GM21526 (cell line): ENCODE data around the gene MYO5A.
A peak's percentile ranks its signal among the peaks of the same experiment; 100 is the strongest.

Experiments used
- ATAC-seq: cut with Tn5 transposase; IDR thresholded peaks from one replicate; pipeline ENCODE4 v1.9.1; 2021; ENCODE audit warnings: moderate library complexity; ENCODE audit not compliant: unreplicated experiment, low FRiP score

MYO5A gene

DNA sequence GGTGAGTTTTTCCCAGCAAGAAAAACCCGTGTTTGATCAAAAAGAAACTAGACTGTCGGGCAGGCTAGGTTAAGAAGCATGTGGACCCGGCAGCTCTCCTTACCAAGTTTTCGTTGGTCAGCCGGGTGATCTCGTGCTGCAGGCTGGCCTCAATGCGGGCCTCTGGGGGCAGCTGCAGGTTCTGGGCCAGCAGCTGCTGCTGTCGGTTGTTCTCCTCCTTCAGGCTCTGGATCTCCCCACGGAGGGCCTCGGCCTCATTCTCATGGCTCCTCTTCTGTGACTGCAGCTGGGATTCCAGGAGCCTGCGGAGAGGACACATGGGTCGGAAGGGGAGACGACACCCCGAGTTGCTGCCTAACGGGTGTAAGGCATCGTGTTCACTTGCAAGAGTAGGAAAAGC is 188.6 kb downstream of the MYO5A start:
- ATAC-seq = no peak

DNA sequence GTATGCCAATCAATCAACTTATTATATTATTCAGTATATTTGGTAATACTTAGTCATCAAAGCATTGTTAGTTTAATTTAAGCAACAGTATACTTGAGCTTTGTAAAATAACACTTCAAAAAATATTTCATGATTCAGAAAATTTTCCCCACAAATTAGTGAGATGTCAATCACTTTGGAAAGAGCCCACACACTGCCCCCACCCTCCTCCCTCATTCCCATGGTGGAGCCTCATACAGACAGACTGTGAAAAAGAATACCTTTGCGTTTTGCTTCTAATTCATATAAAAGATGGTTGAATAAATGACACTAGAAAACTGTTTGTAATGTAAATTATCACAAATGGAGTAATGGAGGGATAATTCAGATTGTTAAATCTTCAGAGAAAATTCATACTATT is 189.8 kb downstream of the MYO5A start:
- no peak for ATAC-seq

DNA sequence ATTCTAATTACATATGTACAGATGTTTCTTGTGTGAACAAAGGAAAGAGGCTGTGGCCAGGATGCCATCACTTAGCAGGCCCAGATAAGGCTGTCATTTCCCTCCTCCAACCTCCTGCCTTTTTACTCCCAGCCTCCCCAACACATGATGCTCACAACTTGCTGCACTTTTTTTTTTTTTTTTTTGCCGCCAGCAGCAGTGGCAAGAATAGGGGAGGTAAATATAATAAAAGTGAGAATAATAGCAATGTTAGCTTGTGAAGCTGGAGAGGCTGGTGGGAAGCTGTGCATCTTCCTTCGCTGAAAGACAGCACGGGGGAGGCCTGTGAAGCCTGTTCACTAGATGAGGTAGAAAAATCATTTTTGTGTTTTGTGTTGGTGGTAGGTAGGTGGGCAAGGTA is 190.6 kb downstream of the MYO5A start:
- no peak for ATAC-seq

DNA sequence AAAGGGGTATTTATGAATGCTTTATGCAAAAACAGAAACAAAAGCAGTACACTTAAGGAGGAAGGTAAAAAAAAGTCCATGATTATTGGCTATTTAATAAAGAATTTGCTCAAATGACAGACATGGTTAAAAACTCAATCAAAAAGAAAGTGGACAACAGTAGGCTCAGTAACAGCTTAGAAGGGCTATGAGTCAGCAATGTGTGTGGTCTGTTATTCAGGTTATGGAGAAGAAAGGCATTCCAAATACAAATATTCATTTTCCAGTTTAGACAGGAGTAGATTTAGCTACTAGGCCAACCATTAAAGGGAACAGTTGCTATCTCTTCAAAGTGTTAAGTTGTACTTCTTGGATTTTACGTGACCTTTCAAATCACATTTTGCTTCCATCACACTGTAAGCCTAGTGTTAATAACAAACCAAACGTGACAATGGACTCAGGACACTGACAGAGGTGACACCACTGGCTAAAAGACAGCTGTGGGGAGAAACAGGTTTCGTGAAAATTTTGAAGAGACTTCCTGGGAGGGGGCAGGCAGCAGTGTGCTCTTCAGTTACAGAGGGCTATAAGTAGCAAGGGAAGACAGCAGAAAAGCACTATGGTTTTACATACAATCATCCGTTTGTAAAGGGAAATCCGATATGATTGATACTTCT is 191.4 kb downstream of the MYO5A start:
- no peak for ATAC-seq

DNA sequence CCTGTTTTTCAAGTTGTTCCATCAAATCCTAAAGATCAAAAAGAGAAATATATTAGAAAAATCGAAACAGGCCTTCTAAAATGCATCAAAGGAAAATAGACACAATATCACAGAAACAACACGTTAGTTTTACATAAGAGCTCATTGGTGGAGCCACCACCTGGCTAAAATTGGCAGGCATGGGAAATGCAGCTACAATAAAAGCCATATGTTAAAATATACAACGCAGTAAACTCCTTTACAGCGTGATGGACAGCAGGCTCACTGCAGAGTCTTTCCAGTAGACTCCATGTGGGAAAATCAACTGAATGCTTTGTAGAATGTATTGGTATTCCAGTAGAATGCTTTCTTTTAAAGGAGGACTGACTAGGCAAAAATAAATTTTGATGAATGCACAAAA is 192.2 kb downstream of the MYO5A start:
- ATAC-seq = no peak

DNA sequence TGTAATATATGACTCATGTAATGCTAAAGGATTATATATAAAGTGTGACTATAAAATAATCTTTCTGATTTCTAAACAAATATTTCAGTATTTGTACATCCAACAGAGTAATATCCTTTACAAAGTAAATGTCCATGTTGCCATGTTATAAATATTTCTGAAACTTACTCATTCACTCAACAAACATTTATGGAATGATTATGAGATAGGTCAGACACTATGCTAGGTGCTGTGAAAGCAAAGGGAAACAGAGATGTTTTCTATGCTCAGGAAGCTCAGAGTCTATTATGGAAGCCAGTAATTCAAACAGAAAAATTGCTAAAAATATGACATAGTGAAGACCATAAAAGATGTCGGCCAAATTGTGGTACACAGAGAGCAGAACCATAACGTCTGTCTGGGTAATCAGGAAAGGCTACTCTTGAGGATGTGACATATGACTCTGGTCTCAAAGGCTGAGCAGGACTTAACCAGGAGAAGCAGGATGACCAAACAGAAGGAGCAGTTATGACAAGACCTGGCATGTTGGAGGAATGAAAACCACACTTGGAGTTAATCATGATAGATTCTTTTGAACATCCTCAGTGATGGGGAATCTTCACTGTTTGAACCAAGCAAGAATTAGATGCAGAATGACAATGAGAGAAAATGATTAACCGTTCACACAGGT is 194.1 kb downstream of the MYO5A start:
- no peak for ATAC-seq

DNA sequence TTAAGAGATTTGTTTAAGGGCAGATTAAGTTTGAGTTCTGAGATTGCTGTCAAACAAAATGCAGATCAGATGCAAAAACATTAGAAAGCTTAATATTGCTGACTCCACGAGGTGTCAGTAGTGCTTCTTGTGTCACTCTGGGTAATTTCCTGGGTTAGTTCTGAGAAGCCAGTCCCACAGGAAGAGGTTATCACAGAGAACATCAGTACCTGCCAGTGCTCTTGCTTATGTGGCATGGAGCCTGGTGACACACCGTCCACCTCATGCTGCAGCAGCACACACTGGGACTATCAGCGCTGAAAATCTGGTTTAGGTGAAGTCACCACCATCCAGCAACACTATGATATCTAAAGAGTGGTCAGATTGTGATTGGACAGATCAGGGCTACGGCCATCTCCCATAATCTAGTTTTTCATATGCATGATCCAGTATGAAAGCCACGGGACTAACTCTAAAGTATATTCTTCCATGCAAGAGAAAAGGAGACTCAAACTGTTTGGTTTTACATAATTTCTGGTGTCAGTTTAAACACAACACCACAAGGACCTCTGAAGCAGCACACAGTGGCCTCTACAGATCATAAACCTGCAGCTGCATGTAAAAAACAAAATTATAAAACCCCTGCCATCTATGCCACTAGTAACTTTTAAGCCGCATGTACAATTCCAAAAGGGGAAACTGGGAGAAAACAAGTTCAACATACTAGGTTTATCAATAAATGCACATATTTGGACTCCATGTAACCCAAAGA is 197.0 kb downstream of the MYO5A start:
- ATAC-seq = peak; percentile 87

DNA sequence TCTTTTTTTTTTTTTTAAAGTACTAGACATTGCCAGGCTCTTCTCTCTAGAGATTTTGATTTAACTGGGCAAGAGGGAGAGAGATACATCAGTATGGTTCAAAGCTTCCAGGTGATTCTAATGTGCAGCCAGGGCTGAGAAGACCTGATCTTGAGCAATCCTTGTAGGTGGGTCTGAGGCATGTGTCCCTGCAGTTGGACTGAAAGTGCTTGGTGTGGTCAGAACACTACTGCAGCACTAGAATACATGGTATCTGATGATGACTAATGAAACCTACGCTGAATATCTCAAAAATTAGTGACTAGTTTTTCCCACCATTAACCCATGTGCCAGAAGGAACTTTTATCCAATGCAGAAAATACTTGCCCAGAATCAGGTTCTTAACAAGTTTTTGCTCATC is 198.7 kb downstream of the MYO5A start:
- ATAC-seq = no peak

DNA sequence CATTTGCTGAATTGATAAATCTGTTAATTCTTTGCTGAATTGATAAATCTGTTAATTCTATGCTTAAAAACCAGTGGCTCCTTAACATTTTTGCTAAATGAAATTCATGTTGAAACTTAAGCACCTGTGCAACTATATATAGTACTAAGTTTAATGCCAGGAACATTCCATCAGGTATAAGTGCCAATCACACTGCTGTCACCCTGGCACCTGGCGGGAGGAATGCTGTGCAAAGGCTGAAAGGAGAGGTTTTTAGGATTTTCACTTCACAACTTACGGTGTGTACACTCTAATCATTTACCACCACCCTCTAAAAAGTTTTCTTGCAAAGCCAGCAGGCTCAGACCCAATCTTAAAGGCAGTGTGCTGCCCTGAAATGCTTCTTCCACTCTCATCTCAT is 199.5 kb downstream of the MYO5A start:
- ATAC-seq = no peak

DNA sequence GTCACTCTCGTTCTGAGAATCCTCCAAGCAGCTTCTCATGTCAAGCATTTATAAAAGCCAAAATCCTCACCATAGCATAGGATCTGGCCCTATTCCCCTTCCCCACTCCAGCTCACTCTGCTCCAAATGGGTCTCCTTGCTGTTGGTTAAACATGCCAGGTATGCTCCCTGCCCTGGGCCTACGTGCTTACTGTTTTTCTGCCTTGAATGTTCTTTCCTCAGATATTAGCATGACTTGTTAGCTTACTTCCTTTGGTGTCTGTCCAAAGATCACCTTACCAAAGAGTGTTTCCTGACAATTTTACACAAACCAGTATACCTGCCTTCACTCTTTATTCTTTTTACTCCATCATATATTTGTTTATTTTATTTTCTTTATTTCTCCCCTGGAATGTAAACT is 200.0 kb downstream of the MYO5A start:
- no peak for ATAC-seq

DNA sequence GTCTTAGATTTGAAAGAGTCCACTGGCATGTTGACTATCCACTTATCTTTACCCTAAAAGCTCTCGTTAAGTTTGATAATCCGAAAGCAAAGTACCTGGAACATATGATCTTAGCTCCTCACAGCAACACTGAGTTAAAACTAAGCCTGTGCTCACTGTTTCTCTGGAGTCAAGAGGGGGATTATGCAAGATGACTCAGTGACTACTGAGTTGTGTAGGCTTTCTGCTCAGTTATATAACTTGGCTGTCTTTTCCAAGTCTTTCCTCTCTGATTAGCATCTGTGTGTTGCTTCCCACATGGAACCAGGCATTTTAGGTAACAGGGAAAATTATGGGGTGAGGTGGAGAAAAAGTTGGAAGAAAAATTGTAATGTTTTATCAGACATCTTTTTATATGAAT is 201.9 kb downstream of the MYO5A start:
- no peak for ATAC-seq

DNA sequence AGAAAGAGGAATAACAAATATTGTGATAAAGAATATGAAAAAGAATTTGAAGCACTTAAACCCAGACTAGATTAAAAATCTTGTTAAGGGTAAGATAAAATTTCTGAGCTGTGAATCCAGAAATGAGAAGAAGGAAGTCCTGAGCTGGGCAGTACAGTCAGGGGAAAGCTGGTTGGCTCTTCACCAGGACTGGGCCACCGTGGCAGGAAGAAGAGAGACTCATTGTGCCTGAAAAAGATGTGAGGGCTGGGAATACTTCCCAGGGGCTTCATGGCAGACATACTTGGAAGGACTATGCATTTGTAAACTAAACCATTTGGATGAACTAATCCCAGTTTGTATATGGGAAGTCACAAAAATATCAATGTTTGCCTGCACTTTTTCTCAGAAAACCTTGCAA is 204.6 kb downstream of the MYO5A start:
- no peak for ATAC-seq

DNA sequence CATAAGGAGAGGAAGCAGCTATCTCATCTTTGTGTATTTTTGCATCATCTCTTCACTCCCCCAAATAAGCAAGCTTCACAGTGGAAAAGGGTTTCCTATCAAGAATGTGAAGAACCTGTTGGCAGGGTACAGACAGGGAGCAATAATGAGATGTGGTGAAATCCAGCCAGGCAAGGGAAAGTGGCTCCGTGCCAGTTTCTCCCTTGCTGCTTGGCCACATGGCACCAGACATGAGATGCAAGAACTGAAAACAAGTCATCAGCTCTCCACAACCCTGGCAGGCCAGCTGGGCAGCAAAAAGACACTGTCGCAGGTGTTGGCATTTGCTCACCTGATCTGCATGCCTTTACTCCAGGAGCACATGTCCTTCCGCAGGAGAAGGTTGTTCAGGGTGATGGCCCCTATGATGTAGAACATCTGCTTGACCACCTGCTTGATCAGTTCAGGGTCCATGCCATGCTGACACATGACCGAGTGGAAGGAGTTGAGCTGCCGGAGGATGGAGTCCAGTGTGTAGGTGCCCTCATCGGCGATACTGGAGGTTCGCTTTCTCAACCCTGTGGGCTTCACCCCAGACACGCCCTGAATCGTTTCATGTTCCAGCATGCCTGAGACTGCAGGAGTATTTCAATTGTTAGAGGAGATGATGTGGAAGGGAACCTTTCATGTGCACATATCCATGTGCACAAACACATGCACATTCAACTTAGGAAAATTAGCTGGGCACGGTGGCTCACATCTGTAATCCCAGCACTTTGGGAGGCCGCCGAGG is 209.8 kb downstream of the MYO5A start:
- ATAC-seq = no peak

DNA sequence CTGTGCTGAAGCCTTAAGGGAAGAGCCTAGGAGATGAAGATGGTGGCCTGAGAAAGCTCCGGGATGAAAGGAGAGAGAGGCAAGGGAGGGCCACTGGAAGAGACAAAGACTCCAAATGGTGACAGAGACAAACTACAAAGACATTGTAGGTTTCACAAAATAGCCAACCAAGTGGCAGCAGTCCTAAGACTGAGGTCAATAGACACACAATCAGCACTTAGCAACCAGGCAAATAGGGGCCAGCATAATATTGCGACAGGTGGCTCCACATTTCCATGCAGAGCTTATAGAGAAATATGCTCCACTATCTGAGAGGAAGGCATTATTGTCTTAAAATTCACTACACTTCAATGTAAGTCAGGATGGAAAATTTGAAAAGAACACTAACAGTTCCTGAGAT is 211.0 kb downstream of the MYO5A start:
- ATAC-seq = no peak

DNA sequence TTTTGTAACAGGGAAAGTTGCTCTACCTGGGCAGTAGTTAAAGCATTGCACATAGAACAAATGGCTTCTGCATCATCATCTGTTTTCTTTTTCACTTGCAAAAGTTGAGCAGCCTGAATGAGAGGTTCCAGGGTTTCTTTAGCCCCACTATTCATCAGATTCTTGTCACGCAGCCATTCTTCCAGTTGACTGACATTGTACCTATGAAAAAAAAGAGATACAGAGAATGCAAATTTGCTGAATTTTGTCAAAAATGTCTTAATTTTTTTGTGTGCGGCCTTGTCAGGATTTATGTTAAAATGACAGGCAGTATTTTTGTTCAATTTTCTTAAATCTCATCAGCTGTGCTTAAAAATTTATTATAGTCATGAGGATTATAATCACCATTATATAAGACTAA is 211.7 kb downstream of the MYO5A start:
- no peak for ATAC-seq

DNA sequence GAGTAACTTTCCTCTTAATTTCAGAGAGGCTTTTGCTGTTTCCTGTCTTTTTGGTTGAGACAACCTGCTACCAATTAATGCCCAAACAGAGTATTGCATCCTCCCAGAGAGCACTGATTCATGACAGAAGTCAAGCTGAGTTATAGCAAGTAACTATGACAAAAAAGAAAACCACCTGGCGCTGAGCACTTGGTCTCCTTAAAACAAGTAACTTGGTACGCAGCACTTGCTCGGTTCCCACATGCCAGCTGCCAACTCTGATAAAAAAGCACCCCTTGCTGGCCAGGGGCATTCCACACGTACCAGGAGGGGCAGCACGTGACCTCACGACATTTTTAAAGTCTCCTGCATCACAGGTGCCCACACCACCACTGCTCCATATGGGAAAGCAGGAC is 219.5 kb downstream of the MYO5A start:
- peak; percentile 45 for ATAC-seq

DNA sequence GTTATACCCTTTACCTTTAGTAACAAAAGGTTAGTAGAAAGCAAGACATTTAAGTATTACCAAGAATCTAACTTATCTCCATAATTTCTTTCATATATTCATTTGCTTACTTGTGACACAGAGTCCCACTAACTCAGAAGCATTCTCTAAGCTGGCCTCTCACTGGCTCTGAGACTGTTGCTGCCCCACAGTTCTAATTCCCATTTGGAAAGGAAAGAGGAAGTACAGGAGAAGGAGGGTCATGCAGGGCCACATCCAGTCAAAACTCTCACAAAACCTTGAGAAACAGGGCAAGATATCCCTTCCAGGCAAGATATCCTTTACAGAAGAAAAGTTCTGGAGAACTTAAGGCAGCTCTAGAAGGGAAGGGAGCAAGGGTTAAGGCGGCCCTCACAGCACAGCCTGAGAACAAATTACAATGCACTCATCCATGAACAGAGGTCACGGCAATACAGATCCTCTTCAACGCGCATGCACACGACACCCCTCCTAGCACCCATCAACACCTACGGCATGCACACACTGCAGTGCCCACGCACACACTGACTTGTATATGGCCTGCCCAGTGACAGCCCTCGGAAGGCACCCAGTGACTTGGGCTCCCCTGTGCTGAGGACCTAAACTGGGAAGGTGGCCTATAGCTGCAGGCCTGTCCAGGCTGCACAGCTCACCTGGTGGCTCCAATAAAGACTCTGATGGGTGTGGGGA is 220.1 kb downstream of the MYO5A start:
- ATAC-seq = peak; percentile 65

DNA sequence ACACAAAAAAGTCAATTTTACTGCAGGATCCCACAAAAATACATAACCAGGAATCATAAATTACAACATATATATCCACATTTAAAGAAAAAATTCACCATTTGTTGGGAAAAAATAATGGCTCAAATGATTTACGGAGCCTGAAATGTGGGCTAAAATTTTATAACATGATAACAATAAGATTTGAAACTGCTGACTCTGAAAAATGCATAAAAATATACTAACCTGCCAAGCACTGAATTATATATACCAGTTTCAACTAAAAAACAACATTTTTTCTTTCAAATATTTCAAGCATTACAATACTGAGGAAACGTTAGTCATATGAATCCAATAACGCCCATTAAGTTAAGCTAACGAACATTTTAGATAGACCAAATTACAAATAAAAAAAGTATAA is 220.8 kb downstream of the MYO5A start:
- no peak for ATAC-seq

DNA sequence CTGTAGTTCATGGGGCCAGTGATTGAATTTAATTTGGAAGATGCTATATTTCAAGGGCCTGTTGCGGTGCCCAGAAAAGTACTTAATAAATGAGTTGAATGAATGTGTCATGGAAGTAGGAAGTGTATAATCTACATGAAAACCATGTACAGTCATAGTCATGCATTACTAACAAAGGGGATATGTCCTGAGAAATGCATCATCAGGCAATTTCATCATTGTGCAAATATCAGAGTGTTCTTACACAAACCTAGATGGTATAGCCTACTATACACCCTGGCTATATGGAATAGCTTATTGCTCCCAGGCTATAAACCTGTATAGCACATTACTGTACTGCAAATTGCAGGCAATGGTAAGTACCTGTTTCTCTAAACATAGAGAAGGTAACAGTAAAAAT is 222.4 kb downstream of the MYO5A start:
- ATAC-seq = no peak

DNA sequence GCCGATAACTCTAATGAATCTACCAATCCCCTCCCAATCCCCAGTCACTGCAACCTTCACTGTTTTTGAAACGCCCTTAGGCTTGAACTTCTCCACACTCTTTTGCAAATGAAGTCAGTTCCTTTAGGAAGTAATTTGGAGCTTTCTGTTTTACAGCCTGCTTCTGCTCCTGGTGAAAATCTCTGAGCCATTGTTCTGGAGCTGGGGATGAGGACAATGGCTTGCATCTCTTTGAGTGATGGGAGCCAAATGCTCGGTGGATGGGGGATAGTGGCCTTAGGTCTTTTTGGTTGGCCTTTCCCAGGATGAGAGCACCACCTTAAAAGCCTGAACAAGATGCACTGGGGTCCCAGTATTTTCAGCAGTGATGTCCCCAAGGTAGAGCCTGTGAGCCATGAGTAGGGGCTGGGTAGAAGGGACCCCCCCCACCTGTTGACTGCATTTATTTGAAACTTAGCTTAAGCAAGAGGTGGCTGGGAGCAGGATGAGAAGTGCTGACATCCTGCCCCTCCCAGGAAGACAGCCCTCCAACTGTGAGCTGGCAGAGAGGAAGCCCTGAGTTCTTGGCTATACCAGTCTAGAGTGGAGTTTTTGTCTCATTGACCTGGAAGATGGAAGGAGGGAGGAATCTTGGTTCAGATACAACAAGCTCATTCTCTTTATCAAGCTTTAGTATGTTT is 225.4 kb downstream of the MYO5A start:
- no peak for ATAC-seq
